Suprapubic skin (tissue), 3 donors: Measurements from ENCODE around the gene GRIA1.

Source experiments
- POLR2AphosphoS5 ChIP-seq, 3 donors: sonication (generic); formaldehyde crosslinking; IDR thresholded peaks; one replicate each; pipeline ENCODE4 v1.6.1; 2017; ENCODE audit warnings: antibody characterized with exemption in 3 of 3
- TF ChIP-seq, protein P1 (sequence below), 2 donors: fragments of 200-600 bp in 1 of 2; fragments of 450-650 bp in 1 of 2; sonication (generic) in 1 of 2; IDR thresholded peaks; one replicate each; pipeline ENCODE4 v1.5.1; 2016 to 2019; ENCODE audit warnings: antibody characterized with exemption in 2 of 2, mild to moderate bottlenecking in 1 of 2, moderate library complexity in 1 of 2

DNA sequence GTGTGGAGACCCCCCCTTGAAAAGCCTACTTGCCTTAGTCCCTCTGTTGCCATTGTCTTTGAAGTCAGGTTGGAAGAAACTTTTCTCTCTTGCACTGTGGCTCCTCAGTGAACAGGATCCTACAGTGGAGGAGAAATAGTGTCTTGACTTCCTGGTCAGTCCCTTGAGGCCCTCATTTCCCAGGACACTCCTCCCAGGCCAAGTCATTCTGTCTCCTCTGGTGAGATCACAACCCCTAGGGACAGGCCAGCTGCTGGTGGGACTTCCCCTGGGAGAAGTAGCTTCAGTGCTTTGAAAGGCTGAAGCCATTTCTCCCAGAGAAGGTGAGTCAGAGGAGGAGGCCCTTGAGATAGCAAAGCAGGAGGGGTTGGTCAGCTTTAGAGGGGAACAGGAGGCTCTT lies 10.1 kb upstream of the GRIA1 start:
- TF ChIP-seq, protein P1, sequence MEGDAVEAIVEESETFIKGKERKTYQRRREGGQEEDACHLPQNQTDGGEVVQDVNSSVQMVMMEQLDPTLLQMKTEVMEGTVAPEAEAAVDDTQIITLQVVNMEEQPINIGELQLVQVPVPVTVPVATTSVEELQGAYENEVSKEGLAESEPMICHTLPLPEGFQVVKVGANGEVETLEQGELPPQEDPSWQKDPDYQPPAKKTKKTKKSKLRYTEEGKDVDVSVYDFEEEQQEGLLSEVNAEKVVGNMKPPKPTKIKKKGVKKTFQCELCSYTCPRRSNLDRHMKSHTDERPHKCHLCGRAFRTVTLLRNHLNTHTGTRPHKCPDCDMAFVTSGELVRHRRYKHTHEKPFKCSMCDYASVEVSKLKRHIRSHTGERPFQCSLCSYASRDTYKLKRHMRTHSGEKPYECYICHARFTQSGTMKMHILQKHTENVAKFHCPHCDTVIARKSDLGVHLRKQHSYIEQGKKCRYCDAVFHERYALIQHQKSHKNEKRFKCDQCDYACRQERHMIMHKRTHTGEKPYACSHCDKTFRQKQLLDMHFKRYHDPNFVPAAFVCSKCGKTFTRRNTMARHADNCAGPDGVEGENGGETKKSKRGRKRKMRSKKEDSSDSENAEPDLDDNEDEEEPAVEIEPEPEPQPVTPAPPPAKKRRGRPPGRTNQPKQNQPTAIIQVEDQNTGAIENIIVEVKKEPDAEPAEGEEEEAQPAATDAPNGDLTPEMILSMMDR (IDR thresholded peaks at IDR 0.05), result no peak
- no peak for TF ChIP-seq POLR2AphosphoS5 (IDR thresholded peaks at IDR 0.05)
